Measurements from ENCODE around the gene S100B.

DNA sequence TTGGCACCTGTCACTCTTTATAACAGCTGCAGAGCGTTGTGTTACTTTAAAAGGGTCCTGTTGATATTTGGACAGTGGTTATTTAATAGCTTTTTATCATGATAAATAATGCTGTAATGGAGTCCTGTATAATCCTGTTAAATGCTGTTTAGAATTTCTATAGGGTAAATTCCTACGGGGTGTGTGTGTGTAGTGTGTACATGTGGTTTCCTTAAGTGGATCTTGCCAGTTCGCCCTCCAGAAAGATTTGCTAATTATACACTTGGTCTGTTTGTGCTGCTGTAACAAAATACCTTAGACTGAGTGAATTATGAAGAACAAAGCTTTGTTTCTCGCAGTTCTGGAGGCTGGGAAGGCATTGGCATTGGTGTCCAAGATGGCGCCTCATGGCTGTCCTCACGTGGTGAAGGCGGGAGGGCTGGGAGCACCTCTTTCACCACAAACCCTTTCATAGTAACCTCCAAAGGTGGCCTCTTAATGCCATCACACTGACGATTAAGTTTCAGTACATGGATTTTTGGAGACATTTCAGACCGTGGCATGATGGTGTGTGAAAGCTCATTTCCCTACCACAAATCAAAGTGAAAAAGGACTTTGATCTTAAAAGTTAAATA is 41.8 kb upstream of the S100B start:
- no peak for TF ChIP-seq POLR2A (IDR thresholded peaks at IDR 0.05; ENCODE audit: low read length)
- no peak for TF ChIP-seq GATA1 (IDR thresholded peaks at IDR 0.05; ENCODE audit: low read depth, low read length)

All from erythroblast (primary cell).